Caki2 (cell line): ENCODE data around the gene ZNF324B. TPM values are rescaled to one million over a fixed set of nuclear protein-coding genes. Genes with fewer than 3 reads are reported as not detected.
"Not testable (repeated sequence)": the region's sequence is repeated elsewhere in the genome, so short reads cannot be mapped to it uniquely, and the experiment has no call there.

Experiments used
- DNase-seq: peaks from one replicate; pipeline ENCODE4 v3.0.0-alpha.2; 2015; ENCODE audit warnings: low read depth
- in situ Hi-C: cut with HindIII; loops from 2 replicates; pipeline ENCODE4 v1.10.0; 2016; ENCODE audit warnings: low sequenced_read_pairs, low pct_unique_long_range_greater_than_20kb, mixed read lengths
- total RNA-seq: library from RNA; depleted of rRNA; stranded (reverse); fragments of >200 nt; shearing (Covaris generic); gene quantifications from 2 replicates; pipeline ENCODE4 v1.2.3, GENCODE V29; 2014; ENCODE audit warnings: low replicate concordance; rRNA removed

ZNF324B gene
- 6.2 and 8.3 TPM in 2 replicates for total RNA-seq

GRCh38 chr19:58451358-58452101 lies at the start of gene ZNF324B:
ZNF324B (plus strand) TSS chr19:58451622; CDS start chr19:58453702, 2,080 bp downstream.
- in situ Hi-C loops: no loop called here
- DNase-seq: peak; percentile 93

DNA sequence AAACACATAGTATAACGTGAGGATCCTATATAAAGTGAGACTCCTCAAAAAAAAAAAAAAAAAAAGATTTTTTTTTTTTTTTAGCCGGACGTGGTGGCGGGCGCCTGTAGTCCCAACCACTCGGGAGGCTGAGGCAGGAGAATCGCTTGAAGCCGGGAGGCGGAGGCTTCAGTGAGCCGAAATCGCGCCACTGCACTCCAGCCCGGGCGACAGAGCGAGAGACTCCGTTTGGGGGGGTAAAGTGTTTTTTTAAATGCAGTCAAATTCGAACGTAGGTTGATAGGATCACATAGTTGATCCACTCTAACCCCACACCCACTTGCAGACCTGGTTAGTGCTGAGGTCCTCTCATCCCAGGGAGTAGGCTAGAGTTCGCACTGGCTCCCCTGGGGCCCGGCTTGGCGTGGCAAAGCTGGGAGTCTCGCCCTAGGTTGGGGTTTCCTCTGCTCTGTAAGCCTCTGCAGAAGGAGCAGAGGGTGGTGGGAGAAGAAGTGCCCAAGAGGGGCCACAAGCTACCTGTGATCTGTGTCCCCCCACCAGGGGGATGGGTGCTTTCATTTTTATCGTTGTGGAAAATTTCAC lies 49.5 kb upstream of the ZNF324B start:
- in situ Hi-C loops: no loop called here
- no peak for DNase-seq

GRCh38 chr19:58403920-58404478 lies 47.4 kb upstream of the ZNF324B start:
- in situ Hi-C loops, DNase-seq: not testable (repeated sequence)

- in situ Hi-C loops: no loop called here
Measured at GRCh38 chr19:58406818-58407657, 44.4 kb upstream of the ZNF324B start.

DNA sequence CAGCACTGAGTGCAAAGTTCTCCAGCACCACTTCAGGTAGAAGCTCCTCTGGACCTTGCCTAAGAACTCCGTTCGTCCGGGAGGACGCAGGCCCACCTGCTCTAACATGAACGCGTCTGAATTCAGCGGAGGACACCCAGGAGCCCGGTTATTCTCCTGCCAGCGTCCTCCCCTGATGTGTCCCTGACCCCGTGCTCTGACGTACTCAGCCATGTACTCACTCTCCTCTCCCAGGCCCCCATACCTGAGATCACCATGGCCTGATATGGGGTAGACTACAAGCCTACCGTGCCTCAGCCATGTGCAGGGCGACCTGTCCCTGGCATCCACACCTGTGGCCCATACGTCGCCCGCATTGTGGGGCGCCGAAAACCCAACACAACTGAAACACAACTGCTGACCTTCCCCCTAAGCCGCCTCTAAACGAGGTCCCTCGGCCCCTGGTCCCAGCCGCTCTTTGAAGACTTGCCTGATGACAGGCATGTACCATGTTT lies 43.7 kb upstream of the ZNF324B start:
- in situ Hi-C loops: no loop called here
- DNase-seq: no peak

More at GRCh38 chr19:58406818-58407657, 44.4 kb upstream of the ZNF324B start:
- no peak for DNase-seq

DNA sequence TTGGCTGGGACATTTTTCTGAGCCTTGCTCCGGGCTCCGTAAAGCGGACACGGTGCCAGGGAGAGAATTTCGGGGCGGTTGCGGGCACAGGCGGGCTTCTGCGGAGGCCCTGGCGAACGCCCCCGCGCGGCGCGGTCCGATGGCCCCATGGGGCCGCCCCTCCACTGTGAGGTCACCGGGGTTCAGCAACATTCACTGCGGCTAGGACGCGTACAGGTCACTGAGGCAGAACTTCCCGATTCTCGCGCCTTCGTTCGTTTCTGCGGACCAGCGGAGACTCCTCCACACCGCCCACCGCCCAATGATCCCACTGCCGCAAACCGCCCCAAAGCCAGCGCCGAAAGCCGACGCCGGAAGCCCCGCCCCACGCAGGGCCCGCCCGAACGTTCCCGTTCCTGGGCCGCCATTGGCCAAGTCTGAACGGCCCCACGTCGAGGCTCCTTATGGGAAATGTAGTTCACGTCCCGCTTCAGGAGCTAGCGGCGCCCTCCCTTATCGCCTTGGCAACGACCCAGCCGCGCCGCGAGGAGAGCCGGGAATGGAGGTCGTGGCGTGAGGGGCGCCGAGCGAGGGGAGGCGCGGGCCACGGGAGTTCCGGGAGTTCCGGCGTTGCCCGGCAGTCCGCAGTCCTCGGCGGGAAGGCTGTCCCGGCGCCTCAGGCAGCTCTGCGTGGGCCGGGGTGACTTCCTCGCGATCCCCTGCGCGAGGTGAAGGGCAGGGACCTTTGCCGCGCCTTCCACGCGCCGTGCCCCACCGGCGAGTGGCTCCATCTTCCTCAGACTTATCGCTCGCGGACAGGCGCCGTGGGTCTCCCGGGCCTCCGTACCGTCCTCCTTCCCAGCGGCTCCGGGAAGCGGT lies 43.0 kb upstream of the ZNF324B start, which contains the start of gene ZNF584:
ZNF584 (plus strand) TSS at position 498 of the 858 bp plus-strand sequence. CDS start 499 bp downstream, outside the sequence.
- in situ Hi-C loops: no loop called here
- peak; percentile 89 for DNase-seq

GRCh38 chr19:58409010-58409790 lies 42.2 kb upstream of the ZNF324B start:
- DNase-seq: peak; percentile 41
- in situ Hi-C loops: no loop called here

GRCh38 chr19:58416604-58417003 lies 34.8 kb upstream of the ZNF324B start:
- no peak for DNase-seq
- in situ Hi-C loops: no loop called here

DNA sequence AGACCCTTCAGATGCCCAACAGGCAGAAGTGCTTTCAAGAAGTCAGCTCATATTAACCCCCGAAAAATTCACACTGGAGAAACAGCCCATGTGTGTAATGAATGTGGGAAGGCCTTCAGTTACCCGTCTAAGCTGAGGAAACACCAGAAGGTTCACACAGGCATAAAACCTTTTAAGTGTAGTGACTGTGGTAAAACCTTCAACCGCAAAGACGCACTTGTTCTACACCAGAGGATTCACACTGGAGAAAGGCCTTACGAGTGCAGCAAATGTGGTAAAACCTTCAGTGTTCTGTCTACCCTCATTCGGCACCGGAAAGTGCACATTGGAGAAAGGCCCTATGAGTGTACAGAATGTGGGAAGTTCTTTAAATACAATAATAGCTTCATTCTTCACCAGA lies 34.4 kb upstream of the ZNF324B start:
- in situ Hi-C loops: no loop called here
- no peak for DNase-seq

- no peak for DNase-seq
- in situ Hi-C loops: no loop called here
Measured at GRCh38 chr19:58428617-58429016, 22.8 kb upstream of the ZNF324B start.

DNA sequence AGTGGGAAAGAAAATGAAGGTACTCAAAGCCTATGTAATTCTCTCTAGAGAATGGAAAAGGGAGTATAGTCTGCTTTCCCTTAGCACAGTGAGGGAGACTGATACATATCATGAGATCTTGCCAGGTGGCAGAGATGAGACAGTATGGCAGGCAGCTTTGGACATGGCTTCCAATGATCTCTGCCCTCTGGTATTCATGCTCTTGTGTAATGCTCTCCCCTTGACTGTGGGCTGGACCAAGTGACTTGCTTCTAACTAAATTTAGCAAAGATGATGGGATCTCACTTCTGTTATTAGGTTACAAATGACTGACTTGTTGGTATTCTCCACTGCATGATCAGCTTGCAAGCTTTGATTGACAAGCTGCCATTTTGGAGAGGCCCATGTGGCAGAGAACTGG lies 21.7 kb upstream of the ZNF324B start:
- in situ Hi-C loops: no loop called here
- no peak for DNase-seq

DNA sequence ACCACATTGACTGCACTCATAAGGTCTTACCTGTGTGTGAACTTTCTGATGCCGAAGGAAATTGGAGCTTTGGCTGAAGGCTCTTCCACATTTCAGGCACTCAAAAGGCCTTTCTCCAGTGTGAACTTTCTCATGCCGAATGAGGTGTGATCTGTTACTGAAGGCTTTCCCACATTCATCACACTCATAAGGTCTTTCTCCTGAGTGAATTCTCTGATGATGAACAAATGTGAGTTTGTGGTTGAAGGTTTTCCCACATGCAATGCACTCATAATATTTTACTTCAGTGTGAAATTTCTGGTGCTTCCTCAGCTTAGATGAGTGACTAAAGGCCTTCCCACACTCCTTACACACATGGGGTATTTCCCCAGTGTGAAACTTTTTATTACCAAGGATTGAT lies 17.2 kb upstream of the ZNF324B start:
- peak; percentile 26 for DNase-seq
- in situ Hi-C loops: no loop called here

DNA sequence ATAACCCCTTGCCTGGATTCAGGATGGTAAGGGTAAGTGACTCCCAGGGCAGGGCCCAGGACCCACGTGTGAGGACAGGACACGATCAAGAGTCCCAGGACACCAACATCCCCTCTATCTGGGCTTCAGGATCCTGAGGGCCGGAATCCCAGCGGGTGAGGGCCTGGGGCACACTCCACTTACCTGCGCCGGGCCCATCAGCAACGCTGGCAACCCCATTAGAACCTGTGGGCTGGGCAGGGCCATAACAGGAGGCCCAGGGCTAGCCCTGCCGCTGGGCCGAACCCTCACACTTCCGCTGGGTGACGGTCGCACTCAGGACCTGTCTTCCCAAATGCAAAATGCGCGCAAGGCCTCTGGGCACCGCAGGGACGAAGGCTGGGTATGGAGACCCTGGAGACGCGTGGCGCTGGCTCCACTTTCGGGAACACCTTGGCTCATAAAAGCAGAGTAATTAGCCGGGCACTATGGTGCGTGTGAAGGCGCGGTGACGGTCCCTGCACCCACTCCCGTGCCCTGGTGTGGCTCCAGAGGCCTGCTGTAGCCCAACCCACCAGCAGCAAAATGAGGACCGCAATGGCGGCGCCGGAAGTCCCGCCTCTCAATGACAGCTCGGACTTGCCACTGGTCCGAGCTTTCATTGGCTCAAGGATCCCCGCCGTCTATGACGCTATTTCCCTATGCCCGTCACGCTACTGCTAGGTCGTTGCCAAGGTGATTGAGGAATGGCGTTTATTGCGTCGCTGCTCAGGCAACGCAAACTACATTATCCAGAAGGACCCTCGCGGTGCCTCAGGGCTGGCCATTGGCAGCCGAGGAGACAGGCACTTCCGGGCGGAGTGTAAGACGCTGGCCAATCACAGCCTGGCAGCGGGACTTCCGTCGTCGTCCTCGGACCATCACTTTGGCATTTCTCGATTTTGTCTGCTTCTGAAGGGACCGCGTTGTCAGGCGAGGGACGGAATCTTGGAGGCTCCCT lies 11.6 kb upstream of the ZNF324B start, which contains the start of gene ZNF132:
ZNF132 (minus strand) TSS at position 578 of the 979 bp plus-strand sequence; CDS start at position 246, 332 bp downstream.
- in situ Hi-C loops: no loop called here
- peak; percentile 95 for DNase-seq

GRCh38 chr19:58440556-58440955 lies 10.9 kb upstream of the ZNF324B start:
- in situ Hi-C loops: no loop called here
- DNase-seq: no peak

DNA sequence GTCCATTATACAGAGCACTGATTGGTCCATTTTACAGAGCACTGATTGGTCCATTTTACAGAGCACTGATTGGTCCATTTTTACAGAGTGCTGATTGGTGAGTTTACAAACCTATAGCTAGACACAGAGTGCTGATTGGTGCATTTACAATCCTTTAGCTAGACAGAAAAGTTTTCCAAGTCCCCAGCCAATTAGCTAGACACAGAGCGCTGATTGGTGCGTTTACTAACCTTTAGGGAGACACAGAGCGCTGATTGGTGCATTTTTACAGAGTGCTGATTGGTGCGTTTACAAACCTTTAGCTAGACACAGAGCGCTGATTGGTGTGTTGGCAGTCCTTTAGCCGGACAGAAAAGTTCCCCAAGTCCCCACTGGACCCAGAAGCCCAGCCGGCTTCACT lies 8.4 kb upstream of the ZNF324B start:
- in situ Hi-C loops, DNase-seq: not testable (repeated sequence)

DNA sequence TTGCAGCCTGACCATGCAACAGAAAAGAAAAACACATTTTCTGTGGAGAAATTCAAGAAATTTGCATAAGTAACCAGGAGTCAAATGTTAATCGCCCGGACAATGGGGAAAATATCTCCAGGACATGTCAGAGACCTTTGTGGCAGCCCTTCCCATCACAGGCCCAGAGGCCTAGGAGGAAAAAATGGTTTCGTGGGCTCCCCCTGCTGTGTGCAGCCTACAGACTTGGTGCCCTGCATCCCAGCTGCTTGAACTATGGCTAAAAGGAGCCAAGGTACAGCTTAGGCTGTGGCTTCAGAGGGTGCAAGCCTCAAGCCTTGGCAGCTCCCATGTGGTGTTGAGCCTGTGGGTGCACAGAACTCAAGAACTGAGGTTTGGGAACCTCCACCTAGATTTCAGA lies 2.6 kb upstream of the ZNF324B start:
- in situ Hi-C loops, DNase-seq: not testable (repeated sequence)
